Stimulated activated CD8-positive, alpha-beta memory T cell treated with anti-CD3 and anti-CD28 coated beads, Interleukin-12 subunit alpha, Interleukin-12 subunit beta, amount 100 ng/mL, for 24 hours (primary cell): ENCODE results near the gene ERFE.

ENCODE experiments used
- DNase-seq: peaks from one replicate; pipeline ENCODE4 v3.0.0-alpha.2; 2020; ENCODE audit errors: extremely low read depth

ERFE gene

GRCh38 chr2:238139196-238140039 is 19.4 kb upstream of the ERFE start:
- DNase-seq = no peak

- no peak for DNase-seq
Measured at GRCh38 chr2:238140040-238140439, 18.7 kb upstream of the ERFE start.

GRCh38 chr2:238140721-238141540 is 17.8 kb upstream of the ERFE start:
- DNase-seq = no peak

- no peak for DNase-seq
Measured at GRCh38 chr2:238141541-238142318, 17.0 kb upstream of the ERFE start.

GRCh38 chr2:238142382-238143205 is 16.2 kb upstream of the ERFE start:
- DNase-seq = no peak

GRCh38 chr2:238143239-238143951 is 15.4 kb upstream of the ERFE start:
- no peak for DNase-seq

GRCh38 chr2:238144262-238144661 is 14.5 kb upstream of the ERFE start:
- no peak for DNase-seq

- no peak for DNase-seq
Measured at GRCh38 chr2:238145046-238145445, 13.7 kb upstream of the ERFE start.

- no peak for DNase-seq
Measured at GRCh38 chr2:238145851-238146250, 12.9 kb upstream of the ERFE start.

GRCh38 chr2:238146884-238147544 is 11.8 kb upstream of the ERFE start:
- no peak for DNase-seq

- no peak for DNase-seq
Measured at GRCh38 chr2:238148981-238149380, 9.8 kb upstream of the ERFE start.

GRCh38 chr2:238149841-238150572 is 8.8 kb upstream of the ERFE start:
- no peak for DNase-seq

- no peak for DNase-seq
Measured at GRCh38 chr2:238150686-238151085, 8.1 kb upstream of the ERFE start.

- no peak for DNase-seq
Measured at GRCh38 chr2:238151205-238151604, 7.6 kb upstream of the ERFE start.

- no peak for DNase-seq
Measured at GRCh38 chr2:238151628-238152235, 7.0 kb upstream of the ERFE start.

GRCh38 chr2:238152771-238153688 is 5.7 kb upstream of the ERFE start:
- no peak for DNase-seq

GRCh38 chr2:238154570-238154969 is 4.2 kb upstream of the ERFE start:
- no peak for DNase-seq
